Fibroblast of lung (primary cell): ENCODE measurements around the gene GARNL3. TPM values are rescaled to one million over a fixed set of nuclear protein-coding genes. Genes with fewer than 3 reads are reported as not detected.

ENCODE experiments used
- DNase-seq, 2 donors: peaks; one replicate each; pipeline versions ENCODE4 v3.0.0 to v3.0.0-alpha.2; 2010; ENCODE audit warnings: low read depth in 2 of 2
- H2AFZ ChIP-seq: 2 replicates; pipeline ENCODE4 v1.5.1; 2012; ENCODE audit warnings: low read length, control low read depth, inconsistent platforms
- H3K27ac ChIP-seq: 2 replicates; pipeline ENCODE4 v1.5.1; 2011; ENCODE audit warnings: low read length, control low read depth; ENCODE audit not compliant: insufficient read depth
- H3K27me3 ChIP-seq: 2 replicates; pipeline ENCODE4 v1.5.1; 2011; ENCODE audit warnings: mild to moderate bottlenecking, low read length; ENCODE audit not compliant: control insufficient read depth, insufficient read depth
- H3K36me3 ChIP-seq: 2 replicates; pipeline ENCODE4 v1.5.1; 2011; ENCODE audit warnings: low read length; ENCODE audit not compliant: control insufficient read depth, insufficient read depth
- H3K4me1 ChIP-seq: 2 replicates; pipeline ENCODE4 v1.5.1; 2011; ENCODE audit warnings: low read length; ENCODE audit not compliant: control insufficient read depth, insufficient read depth; ENCODE audit errors: extremely low read depth
- H3K4me2 ChIP-seq: 2 replicates; pipeline ENCODE4 v1.5.1; 2011; ENCODE audit warnings: low read length, control low read depth; ENCODE audit not compliant: insufficient read depth; ENCODE audit errors: extremely low read depth
- H3K4me3 ChIP-seq, 4 experiments: fragments of 200-600 bp in 1 of 4; sonication (generic) in 1 of 4; replicated peaks in 1 of 4; 2 replicates each; pipeline ENCODE4 v1.5.1; 2011 to 2016; ENCODE audit warnings: low read length in 4 of 4, low read depth in 3 of 4, mild to moderate bottlenecking in 3 of 4, control low read depth in 2 of 4, inconsistent platforms in 1 of 4, mixed read lengths in 1 of 4; ENCODE audit not compliant: insufficient read depth in 1 of 4; ENCODE audit errors: control extremely low read depth in 1 of 4
- H3K79me2 ChIP-seq: 2 replicates; pipeline ENCODE4 v1.5.1; 2012; ENCODE audit warnings: mild to moderate bottlenecking, low read length, inconsistent platforms; ENCODE audit not compliant: control insufficient read depth, insufficient read depth
- H3K9ac ChIP-seq: 2 replicates; pipeline ENCODE4 v1.5.1; 2011; ENCODE audit warnings: mild to moderate bottlenecking, low read length, control low read depth; ENCODE audit not compliant: insufficient read depth
- H3K9me3 ChIP-seq: 2 replicates; pipeline ENCODE4 v1.5.1; 2012; ENCODE audit warnings: low read depth, low read length; ENCODE audit not compliant: control insufficient read depth, insufficient read depth
- H4K20me1 ChIP-seq: 2 replicates; pipeline ENCODE4 v1.5.1; 2011; ENCODE audit warnings: low read length; ENCODE audit not compliant: control insufficient read depth, insufficient read depth; ENCODE audit errors: extremely low read depth
- EZH2 ChIP-seq: IDR thresholded peaks from 2 replicates; pipeline ENCODE4 v1.5.1; 2012; ENCODE audit warnings: low read length, control low read depth, mild to moderate bottlenecking; ENCODE audit errors: missing control alignments
- polyA plus RNA-seq, 2 donors: library from polyadenylated mRNA; depleted of rRNA in 1 of 2; stranded (reverse) in 1 of 2; unstranded in 1 of 2; fragments of >200 nt; gene quantifications; 2 replicates each; pipeline ENCODE4 v1.2.1, GENCODE V29; 2011 to 2012; ENCODE audit warnings: missing spikeins in 1 of 2
- total RNA-seq: library from RNA; depleted of rRNA; stranded (reverse); fragments of >200 nt; gene quantifications from 2 replicates; pipeline ENCODE4 v1.2.1, GENCODE V29; 2014
- TF ChIP-seq, protein P1 (sequence below), 2 donors: IDR thresholded peaks in 1 of 2; conservative IDR thresholded peaks in 1 of 2; 1 replicate in 1 of 2; 2 replicates in 1 of 2; pipeline ENCODE4 v1.5.1; 2011 to 2012; ENCODE audit warnings: low read length in 2 of 2, control low read depth in 1 of 2, inconsistent platforms in 1 of 2, low read depth in 1 of 2, mild to moderate bottlenecking in 1 of 2

GARNL3 gene
- total and polyA plus RNA-seq, 2 donors (not counting 1 experiment from before 2014, with no cell fraction given): 1.5 to 6.4 TPM

- H3K4me2 ChIP-seq: peak overlapping the region; percentile 75
- no peaks in the 10 kb centered on the region for H3K4me1 ChIP-seq
- H3K4me3 ChIP-seq: peak overlapping the region; percentile 29 to 64 (median 43)
- H4K20me1 ChIP-seq: no peaks in the 10 kb centered on the region
- H3K9me3 ChIP-seq: no peaks in the 10 kb centered on the region
- no peak for TF ChIP-seq EZH2
- TF ChIP-seq, protein P1, sequence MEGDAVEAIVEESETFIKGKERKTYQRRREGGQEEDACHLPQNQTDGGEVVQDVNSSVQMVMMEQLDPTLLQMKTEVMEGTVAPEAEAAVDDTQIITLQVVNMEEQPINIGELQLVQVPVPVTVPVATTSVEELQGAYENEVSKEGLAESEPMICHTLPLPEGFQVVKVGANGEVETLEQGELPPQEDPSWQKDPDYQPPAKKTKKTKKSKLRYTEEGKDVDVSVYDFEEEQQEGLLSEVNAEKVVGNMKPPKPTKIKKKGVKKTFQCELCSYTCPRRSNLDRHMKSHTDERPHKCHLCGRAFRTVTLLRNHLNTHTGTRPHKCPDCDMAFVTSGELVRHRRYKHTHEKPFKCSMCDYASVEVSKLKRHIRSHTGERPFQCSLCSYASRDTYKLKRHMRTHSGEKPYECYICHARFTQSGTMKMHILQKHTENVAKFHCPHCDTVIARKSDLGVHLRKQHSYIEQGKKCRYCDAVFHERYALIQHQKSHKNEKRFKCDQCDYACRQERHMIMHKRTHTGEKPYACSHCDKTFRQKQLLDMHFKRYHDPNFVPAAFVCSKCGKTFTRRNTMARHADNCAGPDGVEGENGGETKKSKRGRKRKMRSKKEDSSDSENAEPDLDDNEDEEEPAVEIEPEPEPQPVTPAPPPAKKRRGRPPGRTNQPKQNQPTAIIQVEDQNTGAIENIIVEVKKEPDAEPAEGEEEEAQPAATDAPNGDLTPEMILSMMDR (conservative IDR thresholded peaks at IDR 0.05 in 1 of 2, IDR thresholded peaks at IDR 0.05 in 1 of 2; ENCODE audit: low read depth in 1 of 2, low read length in 2 of 2): no peak
- no peaks in the 10 kb centered on the region for H3K79me2 ChIP-seq
- H3K27ac ChIP-seq: no peak overlapping the region
- H3K36me3 ChIP-seq: no peaks in the 10 kb centered on the region
- H3K9ac ChIP-seq: peak overlapping the region; percentile 24
- DNase-seq: peak; percentile 76 to 91
- peak overlapping the region; percentile 66 for H2AFZ ChIP-seq
- peaks cover 20% of the 10 kb centered on the region for H3K27me3 ChIP-seq
These were observed 39.5 kb upstream of the GARNL3 start for GRCh38 chr9:127224883-127225739.

DNA sequence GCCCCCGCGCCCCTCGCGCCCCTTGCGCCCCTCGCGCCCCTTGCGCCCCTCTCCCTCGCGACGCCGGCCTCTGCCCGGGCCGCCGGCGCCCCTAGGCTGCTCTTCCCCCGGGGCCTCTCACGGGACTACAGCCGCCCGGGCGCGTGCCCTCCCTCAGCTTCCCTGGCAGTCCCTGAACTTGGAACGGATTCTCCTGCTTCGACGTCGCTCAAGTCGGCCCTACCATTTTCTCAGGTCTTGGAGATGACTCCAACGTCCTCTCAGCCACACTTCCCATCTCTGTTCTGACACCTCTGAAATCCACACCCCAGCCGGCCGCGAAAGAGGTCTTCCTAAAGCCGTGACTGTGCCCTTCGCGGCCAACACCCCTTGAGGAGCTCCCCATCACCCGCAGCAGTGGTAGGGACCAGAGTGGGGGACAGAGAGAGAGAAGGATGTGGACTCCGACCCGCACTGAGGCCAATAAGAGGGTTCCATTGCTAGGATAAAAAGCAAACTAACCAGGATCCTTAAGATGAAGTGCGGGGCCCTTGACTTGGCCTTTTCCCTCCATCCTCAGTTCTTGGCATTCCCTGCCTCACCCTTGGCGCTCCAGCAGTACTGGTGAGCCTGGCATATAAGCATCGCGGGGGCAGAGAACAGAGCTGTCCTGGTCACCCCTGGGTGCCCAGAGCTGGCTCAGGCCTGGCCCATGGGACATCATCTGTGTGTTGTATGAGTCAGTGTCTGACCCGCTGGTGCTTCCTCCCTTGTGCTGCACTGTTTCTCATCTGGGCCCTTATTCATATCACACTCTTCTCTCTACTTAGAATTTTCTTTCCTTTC, 38.6 kb upstream of the GARNL3 start:
- H3K4me1 ChIP-seq: no peaks in the 10 kb centered on the region
- no peak overlapping the region for H3K27ac ChIP-seq
- peaks cover 18% of the 10 kb centered on the region for H3K27me3 ChIP-seq
- no peaks in the 10 kb centered on the region for H4K20me1 ChIP-seq
- no peak overlapping the region for H3K4me2 ChIP-seq
- no peaks in the 10 kb centered on the region for H3K36me3 ChIP-seq
- no peak overlapping the region for H3K9ac ChIP-seq
- H2AFZ ChIP-seq: no peak overlapping the region
- no peaks in the 10 kb centered on the region for H3K79me2 ChIP-seq
- peak overlapping the region in 1 of 4 experiments; percentile 64 for H3K4me3 ChIP-seq
- H3K9me3 ChIP-seq: no peaks in the 10 kb centered on the region
- TF ChIP-seq EZH2: no peak
- TF ChIP-seq, protein P1 (conservative IDR thresholded peaks at IDR 0.05 in 1 of 2, IDR thresholded peaks at IDR 0.05 in 1 of 2; ENCODE audit: low read depth in 1 of 2, low read length in 2 of 2): no peak
- no peak for DNase-seq

DNA sequence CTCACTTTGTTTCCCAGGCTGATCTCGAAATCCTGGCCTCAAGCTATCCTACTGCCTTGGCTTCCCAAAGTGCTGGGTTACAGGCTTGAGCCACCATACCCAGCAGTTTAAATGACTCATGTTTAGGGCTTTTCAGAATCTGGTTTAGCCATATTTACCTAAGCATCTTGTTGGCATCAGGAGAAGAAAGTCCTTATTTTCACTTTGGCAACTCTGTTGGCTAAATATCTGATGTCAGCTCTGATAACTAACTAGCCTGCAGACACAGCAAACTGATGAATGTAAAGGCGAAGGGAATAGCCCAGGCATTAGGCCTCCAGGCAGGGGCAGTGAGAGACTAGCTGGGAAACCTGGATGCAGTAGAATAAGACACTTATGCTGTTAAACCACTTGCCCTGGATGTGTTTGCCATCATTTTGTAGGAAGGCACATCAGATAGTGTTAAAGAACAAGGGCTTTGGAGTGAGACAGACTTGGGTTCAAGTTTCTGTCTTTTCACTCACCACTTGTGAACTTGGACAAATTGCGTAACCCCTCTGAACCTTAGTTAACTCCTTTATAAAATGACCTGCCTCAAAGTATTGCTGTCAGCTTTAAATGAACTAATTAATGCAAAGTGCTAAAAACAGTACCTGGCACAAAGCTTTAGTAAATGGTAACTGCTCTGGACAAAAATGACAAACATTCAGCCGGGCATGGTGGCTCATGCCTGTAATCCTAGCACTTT, 34.7 kb upstream of the GARNL3 start:
- DNase-seq: no peak
- Histone ChIP-seq H3K27me3 (no peaks in the 10 kb centered on the region), H3K9me3 (no peaks in the 10 kb centered on the region), H3K4me2 (no peak overlapping the region), H3K36me3 (no peaks in the 10 kb centered on the region), H3K27ac (no peak overlapping the region), H2AFZ (no peak overlapping the region), H4K20me1 (no peaks in the 10 kb centered on the region), H3K4me3 (no peak overlapping the region), H3K9ac (no peak overlapping the region), H3K4me1 (no peaks in the 10 kb centered on the region), H3K79me2 (no peaks in the 10 kb centered on the region)
- TF ChIP-seq, protein P1 (conservative IDR thresholded peaks at IDR 0.05 in 1 of 2, IDR thresholded peaks at IDR 0.05 in 1 of 2; ENCODE audit: low read depth in 1 of 2, low read length in 2 of 2): no peak
- no peak for TF ChIP-seq EZH2
